ENCODE results near the gene RAB3C.

DNA sequence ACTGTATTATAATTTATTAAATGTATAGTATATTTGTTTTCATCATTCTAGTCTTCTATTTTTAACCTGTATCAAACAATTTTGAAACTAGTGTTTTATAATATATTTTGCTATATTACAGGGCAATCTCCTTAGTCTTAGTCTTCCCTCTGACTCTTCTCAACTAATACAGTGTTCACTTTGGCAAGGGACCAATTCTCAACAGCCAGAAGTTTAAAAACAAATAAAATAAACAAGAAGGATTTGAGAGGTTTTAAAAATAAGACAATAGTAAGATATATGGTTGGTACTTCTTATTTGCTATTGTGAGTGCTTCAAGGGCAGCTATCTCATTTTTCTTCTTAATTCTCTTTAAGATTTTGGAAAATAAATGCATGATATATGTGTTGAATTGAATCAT, 167.2 kb downstream of the RAB3C start:
- TF ChIP-seq CTCF (IDR thresholded peaks at IDR 0.05) (no peak), POLR2A (IDR thresholded peaks at IDR 0.05) (no peak), EP300 (IDR thresholded peaks at IDR 0.05) (no peak)
